ENCODE measurements around the gene ECE2.

GRCh38 chr3:184291738-184292445 is 16.1 kb downstream of the ECE2 start:
- TF ChIP-seq EZH2 (IDR thresholded peaks at IDR 0.05; ENCODE audit: insufficient read depth, poor library complexity, severe bottlenecking) (no peak), EZH2phosphoT487 (IDR thresholded peaks at IDR 0.05; ENCODE audit: insufficient read depth, low read depth) (no peak)
